Fibroblast of skin of back (primary cell): Measurements from ENCODE around the gene SACM1L. TPM values are rescaled to one million over a fixed set of nuclear protein-coding genes. Genes with fewer than 3 reads are reported as not detected.

Experiments
- DNase-seq: peaks from one replicate; pipeline ENCODE4 v3.0.0-alpha.2; 2013
- polyA plus RNA-seq, 2 experiments: library from polyadenylated mRNA; unstranded; fragments of 120-200 nt; gene quantifications; one replicate each; pipeline ENCODE4 v1.2.1, GENCODE V29; 2013; ENCODE audit not compliant: insufficient read length in 2 of 2

Gene SACM1L, protein sequence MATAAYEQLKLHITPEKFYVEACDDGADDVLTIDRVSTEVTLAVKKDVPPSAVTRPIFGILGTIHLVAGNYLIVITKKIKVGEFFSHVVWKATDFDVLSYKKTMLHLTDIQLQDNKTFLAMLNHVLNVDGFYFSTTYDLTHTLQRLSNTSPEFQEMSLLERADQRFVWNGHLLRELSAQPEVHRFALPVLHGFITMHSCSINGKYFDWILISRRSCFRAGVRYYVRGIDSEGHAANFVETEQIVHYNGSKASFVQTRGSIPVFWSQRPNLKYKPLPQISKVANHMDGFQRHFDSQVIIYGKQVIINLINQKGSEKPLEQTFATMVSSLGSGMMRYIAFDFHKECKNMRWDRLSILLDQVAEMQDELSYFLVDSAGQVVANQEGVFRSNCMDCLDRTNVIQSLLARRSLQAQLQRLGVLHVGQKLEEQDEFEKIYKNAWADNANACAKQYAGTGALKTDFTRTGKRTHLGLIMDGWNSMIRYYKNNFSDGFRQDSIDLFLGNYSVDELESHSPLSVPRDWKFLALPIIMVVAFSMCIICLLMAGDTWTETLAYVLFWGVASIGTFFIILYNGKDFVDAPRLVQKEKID
- 30.5 TPM for polyA plus RNA-seq (2013, experiment 1 of 2; ENCODE audit: insufficient read length)
- 23.2 TPM for polyA plus RNA-seq (2013, experiment 2 of 2; ENCODE audit: insufficient read length)

GRCh38 chr3:45688882-45689786, at the start of gene SACM1L:
SACM1L (plus strand) TSS chr3:45689396; CDS start chr3:45689466, 70 bp downstream.
- DNase-seq, result peak; percentile 99

DNA sequence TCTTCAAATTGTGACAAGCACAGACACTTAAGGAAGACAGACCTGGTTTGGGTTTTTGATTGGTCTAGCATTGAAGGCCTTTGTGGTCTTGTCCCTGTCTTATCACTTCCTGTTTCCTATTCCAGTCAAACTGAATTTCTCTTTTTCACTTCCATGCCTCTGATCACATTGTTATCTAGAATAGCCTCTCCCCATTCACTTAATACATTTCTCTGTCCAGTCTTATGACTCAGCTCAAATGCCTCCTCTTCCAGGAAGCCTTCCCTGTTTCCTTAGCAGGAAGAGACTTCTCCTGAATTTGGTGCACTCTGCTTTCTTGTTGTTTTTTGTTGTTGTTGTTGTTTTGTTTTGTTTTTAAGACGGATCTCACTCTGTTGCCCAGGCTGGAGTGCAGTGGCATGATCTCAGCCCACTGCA, 49.1 kb upstream of the SACM1L start:
- DNase-seq, result peak; percentile 21

GRCh38 chr3:45640724-45641361, 48.4 kb upstream of the SACM1L start:
- peak; percentile 36 for DNase-seq

DNA sequence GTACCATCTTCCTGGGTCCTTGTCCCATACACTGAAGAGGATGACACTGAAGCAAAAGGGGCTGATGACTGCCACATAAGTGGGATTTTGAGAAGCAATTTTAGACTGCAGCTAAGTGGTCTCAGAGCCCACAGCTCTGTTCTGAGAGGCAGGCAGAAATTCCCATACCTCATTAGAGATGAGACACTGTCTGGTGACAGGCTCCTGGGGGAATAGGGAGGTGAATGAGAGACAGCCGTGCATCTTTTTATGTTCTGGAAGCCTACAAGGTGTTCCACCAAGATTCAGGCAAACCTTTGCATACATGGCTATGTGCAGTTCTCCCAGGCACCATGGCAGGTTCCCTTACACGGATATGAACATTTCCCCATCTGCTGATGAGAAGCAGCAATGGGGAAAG, 47.4 kb upstream of the SACM1L start:
- DNase-seq, result no peak

- DNase-seq, result peak; percentile 70
Observed at GRCh38 chr3:45642731-45643152, 46.5 kb upstream of the SACM1L start.

GRCh38 chr3:45644063-45644790, 45.0 kb upstream of the SACM1L start:
- peak; percentile 94 for DNase-seq

- DNase-seq, result peak; percentile 97
Observed at GRCh38 chr3:45644791-45645201, 44.4 kb upstream of the SACM1L start.

DNA sequence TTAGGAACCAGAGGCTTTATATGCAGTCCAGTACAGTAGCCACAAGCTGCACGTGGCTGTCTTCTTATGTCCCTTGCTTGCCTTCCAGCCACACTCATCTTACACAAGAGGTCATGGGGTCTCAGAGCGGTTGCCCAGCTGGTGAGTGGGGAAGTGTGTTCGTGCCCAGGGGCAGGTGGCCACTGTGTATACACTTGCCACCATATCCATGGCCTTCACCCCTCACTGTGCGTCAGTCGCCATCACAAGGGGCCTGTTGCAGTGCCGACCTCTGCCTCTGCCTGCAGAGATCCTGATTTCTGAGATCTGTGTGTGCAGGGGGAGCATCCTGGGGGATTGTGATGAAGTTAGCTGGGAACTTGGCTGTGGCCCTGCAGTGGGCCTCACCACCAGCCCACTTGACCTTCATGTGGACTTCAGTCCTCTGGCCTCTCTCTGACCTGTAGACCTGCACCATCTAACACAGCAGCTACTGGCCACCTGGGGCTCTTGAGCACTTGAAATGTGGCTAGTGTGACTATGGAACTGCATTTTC, 43.1 kb upstream of the SACM1L start:
- DNase-seq, result no peak

GRCh38 chr3:45647148-45647619, 42.0 kb upstream of the SACM1L start:
- DNase-seq, result peak; percentile 94

DNA sequence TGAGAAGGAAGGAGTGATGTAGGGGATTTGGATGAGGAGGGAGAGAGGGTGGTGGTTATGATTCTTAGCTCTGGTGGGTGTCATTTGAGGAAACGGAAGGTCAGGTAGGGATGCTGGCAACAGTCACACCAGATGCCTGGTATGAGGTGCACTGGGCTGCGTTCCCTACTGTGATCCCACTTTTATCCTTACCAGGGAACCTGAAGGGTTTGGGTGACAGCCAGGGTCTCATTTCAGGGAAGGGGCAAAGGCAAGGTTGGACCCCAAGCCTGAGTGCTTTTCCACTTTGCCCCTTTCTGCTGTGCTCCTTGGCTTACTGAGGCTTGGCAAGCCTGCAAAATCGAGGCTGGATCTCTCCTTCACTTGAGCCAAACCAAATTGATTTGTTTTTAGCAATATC, 36.0 kb upstream of the SACM1L start:
- DNase-seq, result no peak

DNA sequence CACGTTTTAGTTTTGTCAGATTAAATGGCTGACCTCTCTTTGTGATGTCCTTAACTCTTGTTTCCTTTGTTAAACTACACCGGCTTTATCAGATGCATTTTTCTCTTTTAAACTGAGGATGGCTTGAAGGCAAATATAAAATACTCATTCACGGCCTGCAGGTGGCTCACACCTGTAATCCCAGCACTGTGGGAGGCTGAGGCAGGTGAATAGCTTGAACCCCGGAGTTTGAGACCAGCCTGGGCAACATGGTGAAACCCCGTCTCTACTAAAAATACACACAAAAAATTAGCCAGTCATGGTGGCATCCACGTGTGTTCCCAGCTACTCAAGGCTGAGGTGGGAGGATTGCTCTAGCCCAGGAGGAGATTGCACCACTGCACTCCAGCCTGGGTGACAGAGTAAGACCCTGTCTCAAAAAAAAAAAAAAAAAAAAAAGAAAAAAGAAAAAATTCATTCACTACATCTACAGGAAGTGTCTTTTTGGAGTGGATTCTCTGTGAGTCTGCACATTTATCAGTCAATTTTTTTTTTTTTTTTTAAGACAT, 34.7 kb upstream of the SACM1L start:
- DNase-seq, result no peak

- peak; percentile 50 for DNase-seq
Observed at GRCh38 chr3:45655906-45656305, 33.3 kb upstream of the SACM1L start.

DNA sequence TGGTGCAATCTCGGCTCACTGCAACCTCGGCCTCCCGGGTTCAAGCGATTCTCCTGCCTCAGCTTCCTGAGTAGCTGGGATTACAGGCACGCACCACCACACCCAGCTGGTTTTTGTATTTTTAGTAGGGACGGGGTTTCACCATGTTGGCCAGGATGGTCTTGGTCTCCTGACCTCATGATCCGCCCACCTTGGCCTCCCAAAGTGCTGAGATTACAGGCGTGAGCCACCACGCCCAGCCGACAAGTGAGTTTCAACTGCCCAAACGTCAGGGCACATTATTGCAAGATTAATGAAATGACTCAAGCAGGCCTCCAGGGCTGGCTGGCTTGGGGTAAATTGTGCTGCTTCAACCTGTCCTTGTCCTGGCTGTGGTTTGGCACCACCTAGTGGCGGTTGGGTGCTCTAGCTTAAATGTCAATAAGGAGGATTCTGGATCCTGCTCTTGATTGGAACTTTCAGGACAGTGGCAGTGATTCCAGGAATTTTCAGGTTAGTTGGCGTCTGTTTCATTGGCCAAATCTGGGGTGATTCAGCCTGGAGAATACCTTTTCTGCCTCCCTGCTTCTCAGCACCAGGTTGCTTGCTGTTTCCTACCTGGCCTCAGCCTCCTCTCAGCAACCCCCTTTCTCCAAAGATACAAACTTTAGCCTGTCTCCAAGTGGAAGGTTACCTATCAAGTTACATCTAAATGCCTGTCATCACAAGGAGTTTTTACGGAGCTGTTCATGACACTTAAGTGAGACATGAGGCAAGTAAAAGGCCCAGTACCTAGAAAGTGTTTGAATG, 32.4 kb upstream of the SACM1L start:
- peak; percentile 94 for DNase-seq

DNA sequence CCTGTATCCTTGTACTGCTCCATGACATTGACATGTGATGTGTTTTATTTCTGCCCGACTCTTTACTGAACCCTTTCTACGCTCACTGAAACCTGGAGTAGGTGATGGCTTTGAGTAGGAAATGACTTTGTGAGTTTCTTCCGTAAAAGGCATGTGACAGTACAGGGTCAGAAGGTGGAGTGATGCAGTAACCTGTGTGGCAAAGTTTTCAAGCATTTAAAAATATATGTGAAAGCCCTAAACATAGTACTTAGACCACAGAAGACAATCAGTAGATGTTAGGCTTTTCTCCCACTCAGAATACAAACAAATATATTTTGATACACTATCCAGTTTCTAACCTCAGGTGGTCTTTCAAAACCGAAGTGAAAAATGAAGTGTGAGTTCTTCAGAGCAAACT, 31.3 kb upstream of the SACM1L start:
- DNase-seq, result no peak

DNA sequence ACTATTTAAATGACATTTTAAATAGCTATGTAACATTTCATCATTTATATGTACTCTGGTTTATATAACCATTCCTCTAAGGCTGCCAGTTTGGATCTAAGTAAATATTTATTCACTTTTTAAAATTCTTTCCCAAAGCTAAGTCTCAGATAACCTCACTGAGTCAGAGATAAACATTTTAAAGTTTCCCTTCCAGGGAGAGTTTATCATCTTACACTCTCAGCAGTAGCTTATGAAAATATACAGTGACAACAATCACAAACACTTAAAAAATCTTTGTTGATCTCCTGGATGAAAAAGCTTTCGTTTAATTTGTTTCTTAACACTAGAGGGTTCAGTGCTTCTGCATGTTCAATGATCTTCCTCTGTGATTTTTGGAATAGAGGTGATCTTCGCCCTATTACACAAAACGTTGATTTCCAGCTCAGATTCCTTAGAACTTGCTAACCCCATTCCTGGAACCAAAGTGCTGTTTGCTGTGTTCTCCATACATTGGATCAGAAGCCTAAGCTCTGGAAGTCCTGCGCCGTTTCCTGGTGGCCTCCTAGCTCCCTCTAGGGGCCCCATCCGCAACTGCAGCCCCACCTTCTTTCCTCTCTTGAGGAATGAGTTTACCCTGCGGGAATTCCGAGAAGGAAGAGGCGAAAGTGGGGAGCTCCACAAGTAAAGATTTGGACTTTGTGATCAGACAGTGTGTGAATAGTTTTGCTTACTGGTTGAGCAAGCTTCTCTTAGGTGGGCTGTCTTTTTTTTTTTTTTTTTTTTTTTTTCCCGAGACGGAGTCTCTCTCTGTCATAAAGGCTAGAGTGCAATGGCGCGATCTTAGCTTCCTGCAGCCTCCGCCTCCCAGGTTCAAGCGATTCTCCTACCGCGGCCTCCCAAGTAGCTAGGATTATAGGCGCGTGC, 29.3 kb upstream of the SACM1L start:
- peak; percentile 93 for DNase-seq

DNA sequence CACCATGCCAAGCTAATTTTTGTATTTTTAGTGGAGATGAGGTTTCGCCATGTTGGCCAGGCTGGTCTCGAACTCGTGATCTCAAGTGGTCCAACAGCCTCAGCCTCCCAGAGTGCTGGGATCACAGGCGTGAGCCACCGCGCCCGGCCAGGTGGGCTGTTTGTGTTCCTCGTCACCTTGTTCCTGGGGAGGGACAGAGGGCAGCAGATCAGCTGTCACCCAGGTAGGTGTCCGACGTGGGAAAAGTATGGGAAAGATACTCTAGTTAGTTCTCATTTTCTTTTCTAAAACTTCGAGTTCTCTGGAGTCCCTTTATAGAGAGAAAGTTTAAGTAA, 28.7 kb upstream of the SACM1L start:
- DNase-seq, result no peak

DNA sequence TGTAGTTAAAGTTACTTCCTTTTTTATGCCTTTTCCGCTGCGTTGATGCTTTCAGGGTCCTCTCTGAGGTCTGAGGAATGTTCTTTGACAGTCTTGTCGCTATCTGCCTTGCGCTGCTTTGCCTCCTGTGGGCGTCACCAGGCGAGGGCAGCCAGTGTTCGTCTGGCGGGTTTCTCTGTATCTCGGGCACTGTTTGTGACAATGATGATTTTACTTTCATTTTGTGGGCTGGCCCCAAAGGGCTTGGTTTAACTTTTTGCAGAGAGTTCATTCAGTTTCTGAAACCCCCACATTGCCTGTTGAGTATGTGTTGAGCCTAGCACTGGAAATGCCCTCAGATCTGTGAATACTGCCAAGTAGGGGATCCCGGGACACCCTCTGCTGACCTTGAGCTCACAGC, 24.6 kb upstream of the SACM1L start:
- no peak for DNase-seq

DNA sequence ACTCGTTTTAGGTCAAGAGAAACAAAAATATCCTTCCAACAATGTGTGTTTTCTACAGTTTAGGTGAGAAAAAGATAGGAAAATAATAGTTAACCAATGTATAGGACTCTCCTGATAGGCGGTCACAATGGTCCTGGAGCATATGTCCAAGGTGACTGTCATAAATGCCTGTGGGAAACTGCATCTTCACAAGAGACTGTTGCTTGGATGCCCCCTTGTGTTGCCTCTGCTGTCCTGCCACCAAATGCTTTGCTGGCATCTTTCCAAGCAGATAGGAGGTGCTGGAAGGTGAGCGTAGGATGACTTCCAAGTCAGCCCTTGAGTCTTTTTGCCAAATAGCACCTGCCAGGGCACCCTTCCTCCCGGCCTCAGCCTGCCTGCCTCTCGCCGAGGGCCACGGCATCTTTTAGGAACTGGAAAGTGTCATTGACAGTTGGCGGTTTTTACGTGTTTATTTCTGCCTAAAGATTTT, 24.1 kb upstream of the SACM1L start:
- DNase-seq, result peak; percentile 52
